A673 (cell line): ENCODE data around the gene STPG3. TPM values are rescaled to one million over a fixed set of nuclear protein-coding genes. Genes with fewer than 3 reads are reported as not detected.

Experiments used
- total RNA-seq: library from RNA; stranded (reverse); gene quantifications from 2 replicates; pipeline ENCODE4 v1.2.3, GENCODE V29; 2021

Gene STPG3
- total RNA-seq, 1 experiment from 2014 or later: not detected

Other genes starting within 250 kb of the STPG3 start
- gene ABCA2, start 223.0 kb upstream of the STPG3 start, total RNA-seq: 27.8 and 38.9 TPM in 2 replicates
- not detected in 2 replicates for gene FUT7, start 219.2 kb upstream of the STPG3 start, total RNA-seq
- gene NPDC1, start 205.1 kb upstream of the STPG3 start, total RNA-seq: 73.9 and 81.4 TPM in 2 replicates
- not detected in 2 replicates for gene ENTPD2, start 197.2 kb upstream of the STPG3 start, total RNA-seq
- 30.6 and 33.7 TPM in 2 replicates for gene SAPCD2, start 180.7 kb upstream of the STPG3 start, total RNA-seq
- gene UAP1L1, start 173.8 kb upstream of the STPG3 start, total RNA-seq: 11.2 and 13.0 TPM in 2 replicates
- 48.6 and 54.9 TPM in 2 replicates for gene MAN1B1, start 164.3 kb upstream of the STPG3 start, total RNA-seq
- gene DPP7, start 136.6 kb upstream of the STPG3 start, total RNA-seq: 120 and 122 TPM in 2 replicates
- 0.17 and 0.52 TPM in 2 replicates for gene GRIN1, start 112.1 kb upstream of the STPG3 start, total RNA-seq
- gene LRRC26, start 81.2 kb upstream of the STPG3 start, total RNA-seq: not detected in 2 replicates
- not detected in 2 replicates for gene TMEM210, start 79.2 kb upstream of the STPG3 start, total RNA-seq
- gene ANAPC2, start 62.7 kb upstream of the STPG3 start, total RNA-seq: 49.6 and 54.1 TPM in 2 replicates
- 86.8 and 87.3 TPM in 2 replicates for gene SSNA1, start 62.6 kb upstream of the STPG3 start, total RNA-seq
- gene TPRN, start 50.5 kb upstream of the STPG3 start, total RNA-seq: 23.0 and 25.7 TPM in 2 replicates
- gene TMEM203, start 45.6 kb upstream of the STPG3 start, total RNA-seq: 37.5 and 41.8 TPM in 2 replicates
- 40.2 and 41.5 TPM in 2 replicates for gene NDOR1, start 45.6 kb upstream of the STPG3 start, total RNA-seq
- 13.7 and 20.2 TPM in 2 replicates for gene RNF208, start 29.0 kb upstream of the STPG3 start, total RNA-seq
- 0.37 TPM in 1 of 2 replicates, not detected in the other for gene CYSRT1, start 26.1 kb upstream of the STPG3 start, total RNA-seq
- 0.17 TPM in 1 of 2 replicates, not detected in the other for gene RNF224, start 23.8 kb upstream of the STPG3 start, total RNA-seq
- gene SLC34A3, start 20.4 kb upstream of the STPG3 start, total RNA-seq: not detected in 2 replicates
- gene TUBB4B, start 10.0 kb upstream of the STPG3 start, total RNA-seq: 645 and 714 TPM in 2 replicates
- 72.6 and 78.1 TPM in 2 replicates for gene NELFB, start 4.0 kb downstream of the STPG3 start, total RNA-seq
- 0.82 and 1.4 TPM in 2 replicates for gene TOR4A, start 26.4 kb downstream of the STPG3 start, total RNA-seq
- gene NRARP, start 51.0 kb downstream of the STPG3 start, total RNA-seq: 7.4 and 8.9 TPM in 2 replicates
- gene EXD3, start 171.9 kb downstream of the STPG3 start, total RNA-seq: 6.3 and 9.4 TPM in 2 replicates
- 0.28 and 0.79 TPM in 2 replicates for gene NOXA1, start 172.1 kb downstream of the STPG3 start, total RNA-seq
- gene ENTPD8, start 190.1 kb downstream of the STPG3 start, total RNA-seq: not detected in 2 replicates
- gene NSMF, start 208.0 kb downstream of the STPG3 start, total RNA-seq: 52.7 and 54.9 TPM in 2 replicates